PC-9 (cell line): ENCODE results near the gene NID2. TPM values are rescaled to one million over a fixed set of nuclear protein-coding genes. Genes with fewer than 3 reads are reported as not detected.

Experiments used
- BruUV-seq: library from RNA; stranded (reverse); fragments of 400-500 nt; replicated peaks from 2 replicates; lab custom pipeline; 2021; lab: Mats Ljungman, UMichigan
- CTCF ChIA-PET: fragments of 300-600 bp; sonication (Branson Sonifier 250); formaldehyde crosslinking; loops from one replicate; lab custom pipeline; 2022; ENCODE audit warnings: antibody characterized with exemption; lab: Charles Lee
- POLR2A ChIA-PET: fragments of 300-600 bp; sonication (Branson Sonifier 250); formaldehyde crosslinking; loops from one replicate; lab custom pipeline; 2022; ENCODE audit warnings: antibody characterized with exemption; ENCODE audit not compliant: unreplicated experiment; lab: Charles Lee
- DNase-seq, 2 experiments: peaks; one replicate each; pipeline versions ENCODE4 v3.0.0 to v3.0.0-alpha.2; 2015 to 2022; ENCODE audit warnings: mixed read lengths in 1 of 2
- H2AFZ ChIP-seq: fragments of 200-600 bp; sonication (generic); 2 replicates; pipeline ENCODE4 v1.8.1; 2017; ENCODE audit warnings: antibody characterized with exemption
- H3F3A ChIP-seq: fragments of 200-600 bp; sonication (generic); 2 replicates; pipeline ENCODE4 v1.8.1; 2017; ENCODE audit warnings: antibody characterized with exemption, mild to moderate bottlenecking, low read depth; ENCODE audit not compliant: insufficient read depth
- H3K27ac ChIP-seq: fragments of 200-600 bp; sonication (generic); 2 replicates; pipeline ENCODE4 v1.6.1; 2016; ENCODE audit warnings: mixed run types
- H3K27me3 ChIP-seq: fragments of 200-600 bp; sonication (generic); 2 replicates; pipeline ENCODE4 v1.6.1; 2016; ENCODE audit warnings: low read depth, mixed run types; ENCODE audit not compliant: insufficient read depth
- H3K36me3 ChIP-seq: fragments of 200-600 bp; sonication (generic); 2 replicates; pipeline ENCODE4 v1.6.1; 2016; ENCODE audit warnings: low read depth, mixed run types
- H3K4me1 ChIP-seq: fragments of 200-600 bp; sonication (generic); replicated peaks from 2 replicates; pipeline ENCODE4 v1.6.1; 2016; ENCODE audit warnings: mixed run types; ENCODE audit not compliant: insufficient read depth
- H3K4me2 ChIP-seq: fragments of 200-600 bp; sonication (generic); 2 replicates; pipeline ENCODE4 v1.6.1; 2017; ENCODE audit warnings: mixed run types
- H3K4me3 ChIP-seq: fragments of 200-600 bp; sonication (generic); 2 replicates; pipeline ENCODE4 v1.6.1; 2016; ENCODE audit warnings: mixed run types
- H3K79me2 ChIP-seq: fragments of 200-600 bp; sonication (generic); 2 replicates; pipeline ENCODE4 v1.6.1; 2017; ENCODE audit warnings: low read depth, mixed run types
- H3K9me2 ChIP-seq: fragments of 200-600 bp; sonication (generic); 2 replicates; pipeline ENCODE4 v1.8.1; 2017; ENCODE audit warnings: mild to moderate bottlenecking; ENCODE audit not compliant: insufficient read depth
- H3K9me3 ChIP-seq: fragments of 200-600 bp; sonication (generic); 2 replicates; pipeline ENCODE4 v1.8.1; 2016; ENCODE audit warnings: low read depth; ENCODE audit not compliant: insufficient read depth
- H4K20me1 ChIP-seq: fragments of 200-600 bp; sonication (generic); 2 replicates; pipeline ENCODE4 v1.8.1; 2017; ENCODE audit not compliant: insufficient read depth
- CTCF ChIP-seq: fragments of 200-600 bp; sonication (generic); conservative IDR thresholded peaks from 2 replicates; pipeline ENCODE4 v1.6.1; 2017; ENCODE audit warnings: mixed run types, antibody characterized with exemption, mild to moderate bottlenecking, moderate library complexity
- EZH2 ChIP-seq: fragments of 200-600 bp; sonication (generic); IDR thresholded peaks from 2 replicates; pipeline ENCODE4 v1.8.0; 2017; ENCODE audit warnings: antibody characterized with exemption, low read depth
- intact Hi-C: fragments of 100-400 bp; cut with micrococcal nuclease; formaldehyde crosslinking; loops from one replicate; pipeline ENCODE4 v1.10.0; 2022; ENCODE audit not compliant: unreplicated experiment
- total RNA-seq: library from RNA; stranded (reverse); gene quantifications from 2 replicates; pipeline ENCODE4 v1.2.3, GENCODE V29; 2021

NID2 gene
- total RNA-seq, 1 experiment from 2014 or later = 0.11 TPM

DNA sequence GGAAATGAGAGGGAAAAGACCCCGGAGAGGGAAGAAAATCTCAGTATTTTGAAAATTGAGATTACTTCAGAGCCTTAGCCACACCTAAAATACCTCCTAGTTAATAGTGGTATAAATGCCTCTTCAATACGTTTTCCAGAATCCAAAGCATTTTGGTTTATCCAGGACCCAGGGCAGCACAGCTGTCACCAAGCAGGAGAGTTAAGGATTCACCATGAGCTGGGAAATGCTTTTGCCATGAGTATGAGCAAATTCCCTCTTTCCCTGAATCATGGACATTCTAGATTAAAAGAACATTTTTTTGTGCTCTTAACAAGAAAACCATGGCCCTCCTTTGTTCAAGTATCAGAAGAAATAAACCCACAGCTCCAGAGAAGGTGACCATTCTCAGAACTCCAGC is 101.3 kb downstream of the NID2 start:
- no peak overlapping the region for H3K4me3 ChIP-seq
- no peak overlapping the region for H3K4me2 ChIP-seq
- ChIA-PET CTCF (no interaction called here), POLR2A (no interaction called here)
- H3K27me3 ChIP-seq = no peaks in the 10 kb centered on the region
- H3F3A ChIP-seq = no peaks in the 10 kb centered on the region
- no peaks in the 10 kb centered on the region for H4K20me1 ChIP-seq
- no peaks in the 10 kb centered on the region for H3K4me1 ChIP-seq
- no peaks in the 10 kb centered on the region for H3K36me3 ChIP-seq
- DNase-seq = no peak
- no peak for TF ChIP-seq EZH2
- no peak for TF ChIP-seq CTCF
- no TSS peak for BruUV-seq
- H3K27ac ChIP-seq = no peak overlapping the region
- no peaks in the 10 kb centered on the region for H3K79me2 ChIP-seq
- no peaks in the 10 kb centered on the region for H3K9me2 ChIP-seq
- no peaks in the 10 kb centered on the region for H3K9me3 ChIP-seq
- intact Hi-C loops = no loop called here
- H2AFZ ChIP-seq = no peak overlapping the region

GRCh38 chr14:51963286-51963685 is 105.6 kb downstream of the NID2 start:
- no peaks in the 10 kb centered on the region for H3K27me3 ChIP-seq
- H3K4me1 ChIP-seq = no peaks in the 10 kb centered on the region
- no peak overlapping the region for H2AFZ ChIP-seq
- no peak overlapping the region for H3K4me3 ChIP-seq
- no peaks in the 10 kb centered on the region for H3K9me2 ChIP-seq
- TF ChIP-seq CTCF = no peak
- no peak for TF ChIP-seq EZH2
- no peaks in the 10 kb centered on the region for H3K36me3 ChIP-seq
- no peaks in the 10 kb centered on the region for H3F3A ChIP-seq
- no peaks in the 10 kb centered on the region for H4K20me1 ChIP-seq
- H3K4me2 ChIP-seq = no peak overlapping the region
- H3K79me2 ChIP-seq = no peaks in the 10 kb centered on the region
- H3K9me3 ChIP-seq = no peaks in the 10 kb centered on the region
- no peak for DNase-seq
- ChIA-PET CTCF (no interaction called here), POLR2A (interaction anchor here (0.7 kb wide), 1 partner anchor 12 kb away, joined by 8 read pairs; no protein-coding TSS in a partner anchor)
- no peak overlapping the region for H3K27ac ChIP-seq
- intact Hi-C loops = no loop called here
- no TSS peak for BruUV-seq

DNA sequence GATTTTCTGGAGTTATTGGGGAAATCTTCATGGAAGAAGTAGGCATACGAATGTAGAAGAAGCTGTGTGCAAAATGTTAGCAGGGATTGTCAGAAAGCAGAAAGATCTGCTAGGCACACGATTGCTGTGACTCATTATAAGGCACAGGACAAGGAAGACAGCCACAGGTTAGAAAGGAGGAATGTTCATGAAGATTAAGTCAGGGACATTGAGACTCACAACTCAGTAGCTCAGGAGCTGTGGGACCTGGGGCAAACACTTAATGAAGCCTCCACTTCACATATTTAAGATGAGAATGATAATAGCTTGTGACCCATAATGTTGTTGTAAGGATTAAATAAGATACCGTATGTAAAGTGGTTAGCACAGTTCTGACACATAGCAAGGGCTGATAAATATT is 106.1 kb downstream of the NID2 start:
- POLR2A ChIA-PET = no interaction called here
- intact Hi-C loops = no loop called here

More for the DNA sequence above, 106.1 kb downstream of the NID2 start:
- no peaks in the 10 kb centered on the region for H3K9me3 ChIP-seq
- H3K36me3 ChIP-seq = no peaks in the 10 kb centered on the region
- H2AFZ ChIP-seq = no peak overlapping the region
- no peak overlapping the region for H3K27ac ChIP-seq
- no peaks in the 10 kb centered on the region for H4K20me1 ChIP-seq
- no peaks in the 10 kb centered on the region for H3K4me1 ChIP-seq
- no peaks in the 10 kb centered on the region for H3K27me3 ChIP-seq
- no peak overlapping the region for H3K4me2 ChIP-seq
- CTCF ChIA-PET = no interaction called here
- no peaks in the 10 kb centered on the region for H3K79me2 ChIP-seq
- H3K9me2 ChIP-seq = no peaks in the 10 kb centered on the region
- TF ChIP-seq EZH2 = no peak
- TF ChIP-seq CTCF = no peak
- H3K4me3 ChIP-seq = no peak overlapping the region
- no peaks in the 10 kb centered on the region for H3F3A ChIP-seq
- BruUV-seq = no TSS peak
- DNase-seq = no peak
